Neuron (in vitro differentiated cells): ENCODE measurements around the gene NPFF.
A peak's percentile ranks its signal among the peaks of the same experiment; 100 is the strongest.

ENCODE experiments used
- H2AFZ ChIP-seq: one replicate; pipeline ENCODE4 v1.6.1; 2013; ENCODE audit warnings: low read depth, mild to moderate bottlenecking, inconsistent platforms, low read length, moderate library complexity
- H3K27me3 ChIP-seq: one replicate; pipeline ENCODE4 v1.6.1; 2013; ENCODE audit warnings: low read length; ENCODE audit not compliant: insufficient read depth
- H3K36me3 ChIP-seq: one replicate; pipeline ENCODE4 v1.6.1; 2013; ENCODE audit warnings: low read length; ENCODE audit not compliant: insufficient read depth
- H3K4me1 ChIP-seq: one replicate; pipeline ENCODE4 v1.6.1; 2013; ENCODE audit warnings: low read length; ENCODE audit not compliant: insufficient read depth
- H3K4me3 ChIP-seq: 2 replicates; pipeline ENCODE4 v1.5.1; 2013; ENCODE audit warnings: mild to moderate bottlenecking, low read length, moderate library complexity
- H3K9me3 ChIP-seq: one replicate; pipeline ENCODE4 v1.6.1; 2013; ENCODE audit warnings: low read length

NPFF gene

GRCh38 chr12:53506450-53506785 is 866 bp downstream of the NPFF start:
- Histone ChIP-seq H3K4me1 (peaks cover 9% of the 10 kb centered on the region), H3K27me3 (no peaks in the 10 kb centered on the region), H3K9me3 (no peaks in the 10 kb centered on the region), H2AFZ (no peak overlapping the region), H3K36me3 (peaks cover 37% of the 10 kb centered on the region), H3K4me3 (no peak overlapping the region)

- Histone ChIP-seq H3K27me3 (no peaks in the 10 kb centered on the region), H3K4me3 (no peak overlapping the region), H3K4me1 (peaks cover 9% of the 10 kb centered on the region), H3K9me3 (no peaks in the 10 kb centered on the region), H2AFZ (no peak overlapping the region), H3K36me3 (peaks cover 37% of the 10 kb centered on the region)
Measured at GRCh38 chr12:53505555-53506449, 1.5 kb downstream of the NPFF start.

GRCh38 chr12:53505086-53505485 is 2.2 kb downstream of the NPFF start:
- Histone ChIP-seq H3K9me3 (no peaks in the 10 kb centered on the region), H3K4me1 (peaks cover 13% of the 10 kb centered on the region), H2AFZ (no peak overlapping the region), H3K36me3 (peaks cover 37% of the 10 kb centered on the region), H3K4me3 (no peak overlapping the region), H3K27me3 (no peaks in the 10 kb centered on the region)

GRCh38 chr12:53504004-53504920 is 3.0 kb downstream of the NPFF start:
- H3K36me3 ChIP-seq = peaks cover 37% of the 10 kb centered on the region
- no peak overlapping the region for H3K4me3 ChIP-seq
- peaks cover 17% of the 10 kb centered on the region for H3K4me1 ChIP-seq
- no peak overlapping the region for H2AFZ ChIP-seq
- no peaks in the 10 kb centered on the region for H3K9me3 ChIP-seq
- H3K27me3 ChIP-seq = no peaks in the 10 kb centered on the region

- Histone ChIP-seq H3K36me3 (peaks cover 37% of the 10 kb centered on the region), H3K4me1 (peaks cover 26% of the 10 kb centered on the region), H3K4me3 (no peak overlapping the region), H2AFZ (no peak overlapping the region), H3K27me3 (no peaks in the 10 kb centered on the region), H3K9me3 (no peaks in the 10 kb centered on the region)
Measured at GRCh38 chr12:53502983-53503728, 4.1 kb downstream of the NPFF start.

- peaks cover 36% of the 10 kb centered on the region for H3K36me3 ChIP-seq
- peak overlapping the region; percentile 72 for H3K4me3 ChIP-seq
- no peak overlapping the region for H2AFZ ChIP-seq
- no peaks in the 10 kb centered on the region for H3K27me3 ChIP-seq
- no peaks in the 10 kb centered on the region for H3K9me3 ChIP-seq
- H3K4me1 ChIP-seq = peaks cover 27% of the 10 kb centered on the region
Measured at GRCh38 chr12:53502331-53502730, 5.0 kb downstream of the NPFF start.

- H3K4me1 ChIP-seq = peaks cover 28% of the 10 kb centered on the region
- peak overlapping the region; percentile 72 for H3K4me3 ChIP-seq
- H2AFZ ChIP-seq = peak overlapping the region; percentile 70
- peaks cover 30% of the 10 kb centered on the region for H3K36me3 ChIP-seq
- no peaks in the 10 kb centered on the region for H3K27me3 ChIP-seq
- no peaks in the 10 kb centered on the region for H3K9me3 ChIP-seq
Measured at GRCh38 chr12:53501615-53502181, 5.6 kb downstream of the NPFF start.

- H3K27me3 ChIP-seq = no peaks in the 10 kb centered on the region
- no peaks in the 10 kb centered on the region for H3K9me3 ChIP-seq
- peak within 1 kb of the TSS; percentile 70 for H2AFZ ChIP-seq
- peak within 1 kb of the TSS; percentile 80 for H3K4me3 ChIP-seq
- H3K36me3 ChIP-seq = peaks cover 23% of the 10 kb centered on the region
- peaks cover 32% of the 10 kb centered on the region for H3K4me1 ChIP-seq
Measured at GRCh38 chr12:53500776-53501614, 6.3 kb downstream of the NPFF start, which contains the start of gene TARBP2. TSS of gene TARBP2 (plus strand) at chr12:53501283. CDS start at chr12:53501409, 126 bp downstream.

GRCh38 chr12:53500142-53500775 is 7.0 kb downstream of the NPFF start:
- H3K36me3 ChIP-seq = peaks cover 16% of the 10 kb centered on the region
- no peaks in the 10 kb centered on the region for H3K9me3 ChIP-seq
- H2AFZ ChIP-seq = no peak overlapping the region
- no peaks in the 10 kb centered on the region for H3K27me3 ChIP-seq
- H3K4me3 ChIP-seq = peak overlapping the region; percentile 80
- H3K4me1 ChIP-seq = peaks cover 32% of the 10 kb centered on the region

GRCh38 chr12:53499266-53500141 is 7.8 kb downstream of the NPFF start, which contains the start of gene MAP3K12:
TSS of gene MAP3K12 (minus strand) at chr12:53499458. CDS start at chr12:53487391, 12,067 bp downstream.
- Histone ChIP-seq H3K4me1 (peaks cover 35% of the 10 kb centered on the region), H3K4me3 (peak within 1 kb of the TSS; percentile 80), H3K27me3 (no peaks in the 10 kb centered on the region), H3K9me3 (no peaks in the 10 kb centered on the region), H2AFZ (no peak within 1 kb of the TSS), H3K36me3 (peaks cover 8% of the 10 kb centered on the region)

- H3K4me1 ChIP-seq = peaks cover 47% of the 10 kb centered on the region
- peak overlapping the region; percentile 80 for H3K4me3 ChIP-seq
- H2AFZ ChIP-seq = no peak overlapping the region
- H3K9me3 ChIP-seq = no peaks in the 10 kb centered on the region
- no peaks in the 10 kb centered on the region for H3K27me3 ChIP-seq
- H3K36me3 ChIP-seq = no peaks in the 10 kb centered on the region
Measured at GRCh38 chr12:53498235-53498630, 9.1 kb downstream of the NPFF start.
